ENCODE data around the gene MTNR1A.

Gene MTNR1A

GRCh38 chr4:186485561-186486062 is 69.8 kb downstream of the MTNR1A start:
- no peak for DNase-seq

DNA sequence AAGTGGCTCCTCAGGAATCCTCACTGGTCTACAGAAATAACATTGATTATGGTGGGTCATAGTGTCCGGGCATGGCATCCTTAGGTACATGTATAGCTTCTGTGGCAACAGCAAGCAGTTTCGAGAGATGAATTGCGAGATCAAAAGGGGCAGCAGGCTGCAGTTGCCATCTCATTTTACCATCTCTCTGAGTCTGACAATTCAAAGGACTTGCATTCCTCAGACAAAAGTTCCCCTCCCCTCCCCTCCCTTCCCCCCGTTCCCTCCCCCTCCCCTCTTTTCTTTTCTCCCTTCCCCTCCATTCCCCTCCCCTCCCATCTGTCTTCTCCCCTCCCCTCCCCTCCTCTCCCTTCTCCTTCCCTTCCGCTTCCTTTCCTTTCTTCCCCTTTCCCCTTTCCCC is 70.2 kb downstream of the MTNR1A start:
- DNase-seq = no peak

GRCh38 chr4:186483656-186484055 is 71.7 kb downstream of the MTNR1A start:
- no peak for DNase-seq

Measured in stimulated activated CD4-positive, alpha-beta T cell treated with anti-CD3 and anti-CD28 coated beads, Interleukin-12 subunit alpha, Interleukin-12 subunit beta, amount 100 ng/mL, for 4 hours (primary cell).